ENCODE results near the gene TNFSF10.

DNA sequence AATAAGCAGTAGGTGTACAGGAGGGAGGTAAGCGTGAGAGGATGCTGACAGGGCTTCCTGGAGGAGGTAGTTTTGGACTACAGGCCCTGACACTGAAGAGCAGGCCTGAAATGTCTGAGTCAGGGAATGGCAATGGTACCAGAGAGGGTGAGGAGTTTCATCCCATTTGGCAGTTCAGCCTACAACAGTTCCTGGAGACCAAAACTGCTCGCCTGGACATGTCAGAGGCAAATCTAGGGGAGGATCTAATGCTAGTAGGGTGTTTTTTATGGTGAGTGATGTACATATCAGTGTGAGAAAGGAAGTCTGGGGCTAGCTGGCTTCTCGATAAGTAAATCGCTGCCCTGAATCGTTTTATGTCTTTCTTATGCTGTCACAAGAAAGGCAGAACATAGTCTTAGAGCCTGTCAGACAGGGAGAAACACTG lies 13.8 kb upstream of the TNFSF10 start:
- TF ChIP-seq, protein P1, sequence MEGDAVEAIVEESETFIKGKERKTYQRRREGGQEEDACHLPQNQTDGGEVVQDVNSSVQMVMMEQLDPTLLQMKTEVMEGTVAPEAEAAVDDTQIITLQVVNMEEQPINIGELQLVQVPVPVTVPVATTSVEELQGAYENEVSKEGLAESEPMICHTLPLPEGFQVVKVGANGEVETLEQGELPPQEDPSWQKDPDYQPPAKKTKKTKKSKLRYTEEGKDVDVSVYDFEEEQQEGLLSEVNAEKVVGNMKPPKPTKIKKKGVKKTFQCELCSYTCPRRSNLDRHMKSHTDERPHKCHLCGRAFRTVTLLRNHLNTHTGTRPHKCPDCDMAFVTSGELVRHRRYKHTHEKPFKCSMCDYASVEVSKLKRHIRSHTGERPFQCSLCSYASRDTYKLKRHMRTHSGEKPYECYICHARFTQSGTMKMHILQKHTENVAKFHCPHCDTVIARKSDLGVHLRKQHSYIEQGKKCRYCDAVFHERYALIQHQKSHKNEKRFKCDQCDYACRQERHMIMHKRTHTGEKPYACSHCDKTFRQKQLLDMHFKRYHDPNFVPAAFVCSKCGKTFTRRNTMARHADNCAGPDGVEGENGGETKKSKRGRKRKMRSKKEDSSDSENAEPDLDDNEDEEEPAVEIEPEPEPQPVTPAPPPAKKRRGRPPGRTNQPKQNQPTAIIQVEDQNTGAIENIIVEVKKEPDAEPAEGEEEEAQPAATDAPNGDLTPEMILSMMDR (IDR thresholded peaks at IDR 0.05) = no peak
- TF ChIP-seq RFX5 (IDR thresholded peaks at IDR 0.05; ENCODE audit: low read length) = no peak
